Measurements from ENCODE around the gene WDR13.

DNA sequence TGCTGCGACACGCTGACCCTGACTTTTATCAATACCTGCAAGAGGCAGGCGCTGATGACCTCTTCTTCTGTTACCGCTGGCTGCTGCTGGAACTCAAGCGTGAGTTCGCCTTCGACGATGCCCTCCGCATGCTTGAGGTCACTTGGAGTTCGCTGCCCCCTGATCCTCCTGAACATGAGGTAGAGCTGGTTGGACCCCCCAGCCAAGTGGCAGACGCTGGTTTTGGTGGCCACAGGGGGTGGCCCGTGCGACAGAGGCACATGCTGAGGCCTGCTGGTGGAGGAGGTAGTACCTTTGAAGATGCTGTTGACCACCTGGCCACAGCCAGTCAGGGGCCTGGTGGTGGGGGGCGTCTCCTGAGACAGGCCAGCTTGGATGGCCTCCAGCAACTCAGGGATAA lies 37.2 kb upstream of the WDR13 start:
- TF ChIP-seq RFX5 (IDR thresholded peaks at IDR 0.05; ENCODE audit: low read length) (no peak), YY1 (IDR thresholded peaks at IDR 0.05; ENCODE audit: low read depth) (no peak), JUND (IDR thresholded peaks at IDR 0.05) (no peak), EP300 (IDR thresholded peaks at IDR 0.05; ENCODE audit: borderline replicate concordance in 1 of 2, low read depth in 1 of 2, low read length in 1 of 2) (no peak), ELF1 (IDR thresholded peaks at IDR 0.05) (no peak)
- TF ChIP-seq, protein P1, sequence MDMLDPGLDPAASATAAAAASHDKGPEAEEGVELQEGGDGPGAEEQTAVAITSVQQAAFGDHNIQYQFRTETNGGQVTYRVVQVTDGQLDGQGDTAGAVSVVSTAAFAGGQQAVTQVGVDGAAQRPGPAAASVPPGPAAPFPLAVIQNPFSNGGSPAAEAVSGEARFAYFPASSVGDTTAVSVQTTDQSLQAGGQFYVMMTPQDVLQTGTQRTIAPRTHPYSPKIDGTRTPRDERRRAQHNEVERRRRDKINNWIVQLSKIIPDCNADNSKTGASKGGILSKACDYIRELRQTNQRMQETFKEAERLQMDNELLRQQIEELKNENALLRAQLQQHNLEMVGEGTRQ (IDR thresholded peaks at IDR 0.05; ENCODE audit: borderline replicate concordance, low read depth, low read length) = no peak
- TF ChIP-seq, protein P2, sequence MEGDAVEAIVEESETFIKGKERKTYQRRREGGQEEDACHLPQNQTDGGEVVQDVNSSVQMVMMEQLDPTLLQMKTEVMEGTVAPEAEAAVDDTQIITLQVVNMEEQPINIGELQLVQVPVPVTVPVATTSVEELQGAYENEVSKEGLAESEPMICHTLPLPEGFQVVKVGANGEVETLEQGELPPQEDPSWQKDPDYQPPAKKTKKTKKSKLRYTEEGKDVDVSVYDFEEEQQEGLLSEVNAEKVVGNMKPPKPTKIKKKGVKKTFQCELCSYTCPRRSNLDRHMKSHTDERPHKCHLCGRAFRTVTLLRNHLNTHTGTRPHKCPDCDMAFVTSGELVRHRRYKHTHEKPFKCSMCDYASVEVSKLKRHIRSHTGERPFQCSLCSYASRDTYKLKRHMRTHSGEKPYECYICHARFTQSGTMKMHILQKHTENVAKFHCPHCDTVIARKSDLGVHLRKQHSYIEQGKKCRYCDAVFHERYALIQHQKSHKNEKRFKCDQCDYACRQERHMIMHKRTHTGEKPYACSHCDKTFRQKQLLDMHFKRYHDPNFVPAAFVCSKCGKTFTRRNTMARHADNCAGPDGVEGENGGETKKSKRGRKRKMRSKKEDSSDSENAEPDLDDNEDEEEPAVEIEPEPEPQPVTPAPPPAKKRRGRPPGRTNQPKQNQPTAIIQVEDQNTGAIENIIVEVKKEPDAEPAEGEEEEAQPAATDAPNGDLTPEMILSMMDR (IDR thresholded peaks at IDR 0.05) = no peak
